ENCODE measurements around the gene AGBL4. TPM values are rescaled to one million over a fixed set of nuclear protein-coding genes. Genes with fewer than 3 reads are reported as not detected.

The AGBL4 gene
- polyA plus RNA-seq, 4 donors: 0.10 to 0.16 TPM; not detected in 2

DNA sequence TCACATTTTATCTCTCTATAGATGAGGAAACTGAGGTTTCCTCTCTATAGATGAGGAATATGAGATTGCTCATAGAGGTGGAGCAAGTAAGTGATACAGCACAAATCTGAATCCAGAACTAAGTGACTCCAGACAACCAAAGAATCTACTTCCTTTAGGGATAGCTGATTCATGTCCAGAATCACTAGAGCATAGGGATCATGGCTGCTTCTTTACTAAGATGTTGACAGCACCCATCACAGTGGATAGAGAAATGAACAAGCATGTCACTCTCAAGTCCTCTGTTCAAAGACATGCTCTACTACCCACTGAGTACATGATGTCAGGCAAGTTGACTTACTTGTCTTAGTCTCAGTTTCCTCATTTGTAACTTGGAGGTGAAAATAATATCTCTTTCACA, 1435.7 kb downstream of the AGBL4 start:
- Histone ChIP-seq H3K4me3 (ENCODE audit: low read depth in 1 of 3, low read length in 3 of 3) (no peak overlapping the region), H3K27ac (ENCODE audit: low read depth in 1 of 3, low read length in 2 of 3) (no peak overlapping the region), H3K27me3 (ENCODE audit: control insufficient read depth in 3 of 3, insufficient read depth in 3 of 3, low read length in 3 of 3) (peaks cover 0 to 3% (median 0%) of the 10 kb centered on the region in 3 donors), H3K9me3 (ENCODE audit: control insufficient read depth in 2 of 2, insufficient read depth in 1 of 2, low read depth in 1 of 2, low read length in 1 of 2) (no peaks in the 10 kb centered on the region), H3K4me1 (ENCODE audit: control insufficient read depth in 3 of 3, insufficient read depth in 2 of 3, low read depth in 1 of 3, low read length in 2 of 3) (no peaks in the 10 kb centered on the region), H3K36me3 (ENCODE audit: control insufficient read depth in 3 of 3, insufficient read depth in 2 of 3, low read depth in 1 of 3, low read length in 3 of 3) (no peaks in the 10 kb centered on the region)
- FAIRE-seq (no peak), DNase-seq (no peak)

DNA sequence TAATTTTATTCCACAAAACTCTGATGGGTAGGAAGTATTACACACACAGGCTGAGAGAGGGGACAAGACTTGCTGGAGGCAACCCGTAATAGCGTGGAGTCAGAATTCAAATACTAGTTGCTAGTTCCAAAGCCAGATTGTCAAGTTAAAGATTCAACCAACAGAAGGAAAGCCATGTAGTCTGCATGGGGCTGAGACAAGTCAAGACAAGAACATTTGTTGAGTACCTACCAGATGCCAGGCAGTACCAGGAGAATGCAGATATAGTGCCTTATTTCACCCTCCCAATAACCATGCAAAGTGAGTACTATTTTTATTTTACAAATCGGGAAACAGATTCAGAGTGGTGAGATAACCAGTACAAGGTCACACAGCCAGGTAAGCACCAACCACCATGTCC, 1441.3 kb downstream of the AGBL4 start:
- Histone ChIP-seq H3K4me3 (ENCODE audit: low read depth in 1 of 3, low read length in 3 of 3) (no peak overlapping the region), H3K36me3 (ENCODE audit: control insufficient read depth in 3 of 3, insufficient read depth in 2 of 3, low read depth in 1 of 3, low read length in 3 of 3) (no peaks in the 10 kb centered on the region), H3K27me3 (ENCODE audit: control insufficient read depth in 3 of 3, insufficient read depth in 3 of 3, low read length in 3 of 3) (peaks cover 0 to 3% (median 0%) of the 10 kb centered on the region in 3 donors), H3K27ac (ENCODE audit: low read depth in 1 of 3, low read length in 2 of 3) (no peak overlapping the region), H3K9me3 (ENCODE audit: control insufficient read depth in 2 of 2, insufficient read depth in 1 of 2, low read depth in 1 of 2, low read length in 1 of 2) (no peaks in the 10 kb centered on the region), H3K4me1 (ENCODE audit: control insufficient read depth in 3 of 3, insufficient read depth in 2 of 3, low read depth in 1 of 3, low read length in 2 of 3) (peaks cover 0 to 4% (median 0%) of the 10 kb centered on the region in 3 donors)
- FAIRE-seq: no peak
- DNase-seq: no peak
- WGBS, 3 donors: 88 to 92% (median 90%) methylated on average over 3 of the region's 3 CpGs

DNA sequence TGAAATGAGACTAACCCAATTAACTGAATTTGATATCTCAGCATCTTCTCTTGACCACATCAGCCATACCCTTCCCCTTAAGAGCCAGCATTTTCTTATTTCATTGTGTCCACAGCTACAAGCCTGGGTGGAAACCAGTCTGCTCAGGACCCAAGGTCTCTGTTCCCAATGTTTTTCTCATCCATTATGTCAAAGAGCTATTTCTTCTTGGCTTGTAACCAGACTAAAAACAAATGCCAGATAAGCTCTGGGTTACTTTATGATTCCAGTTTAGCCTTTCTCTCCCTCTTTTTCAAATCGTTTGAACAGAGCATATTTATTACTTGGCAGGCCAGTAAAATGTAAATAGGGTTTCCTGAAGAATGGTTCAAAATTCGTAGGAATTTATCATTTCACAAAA, 1442.5 kb downstream of the AGBL4 start:
- 7 to 12% (median 11%) methylated on average over 2 of the region's 2 CpGs for WGBS, 3 donors
- Histone ChIP-seq H3K36me3 (ENCODE audit: control insufficient read depth in 3 of 3, insufficient read depth in 2 of 3, low read depth in 1 of 3, low read length in 3 of 3) (no peaks in the 10 kb centered on the region), H3K27me3 (ENCODE audit: control insufficient read depth in 3 of 3, insufficient read depth in 3 of 3, low read length in 3 of 3) (no peaks in the 10 kb centered on the region), H3K4me1 (ENCODE audit: control insufficient read depth in 3 of 3, insufficient read depth in 2 of 3, low read depth in 1 of 3, low read length in 2 of 3) (peaks cover 0 to 4% (median 0%) of the 10 kb centered on the region in 3 donors), H3K4me3 (ENCODE audit: low read depth in 1 of 3, low read length in 3 of 3) (no peak overlapping the region), H3K9me3 (ENCODE audit: control insufficient read depth in 2 of 2, insufficient read depth in 1 of 2, low read depth in 1 of 2, low read length in 1 of 2) (no peaks in the 10 kb centered on the region), H3K27ac (ENCODE audit: low read depth in 1 of 3, low read length in 2 of 3) (no peak overlapping the region)
- DNase-seq (no peak), FAIRE-seq (no peak)

DNA sequence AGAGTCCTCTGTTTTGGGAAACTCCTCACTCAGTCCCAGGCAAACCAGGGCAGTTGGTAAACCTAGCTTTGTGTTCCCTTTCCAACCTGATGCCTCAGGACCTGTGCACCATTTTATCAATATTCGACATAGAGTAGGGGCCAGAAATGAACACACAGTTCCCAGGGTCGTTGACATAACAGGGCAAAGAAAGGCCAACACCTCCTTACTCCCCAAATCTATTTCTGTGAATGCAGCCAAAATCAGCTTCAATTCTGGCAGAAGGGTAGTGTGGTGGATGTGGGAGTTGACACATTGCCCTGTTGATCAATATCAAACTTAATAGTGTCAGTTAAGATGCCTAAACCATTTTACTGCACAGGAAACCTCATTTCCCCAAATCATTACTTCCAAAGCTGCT, 1447.2 kb downstream of the AGBL4 start:
- no peak overlapping the region for H3K27ac ChIP-seq (ENCODE audit: low read depth in 1 of 3, low read length in 2 of 3)
- H3K27me3 ChIP-seq (ENCODE audit: control insufficient read depth in 3 of 3, insufficient read depth in 3 of 3, low read length in 3 of 3): peaks cover 0 to 2% (median 0%) of the 10 kb centered on the region in 3 donors
- 53 to 70% (median 56%) methylated on average over 2 of the region's 2 CpGs for WGBS, 3 donors
- H3K36me3 ChIP-seq (ENCODE audit: control insufficient read depth in 3 of 3, insufficient read depth in 2 of 3, low read depth in 1 of 3, low read length in 3 of 3): no peaks in the 10 kb centered on the region
- H3K4me1 ChIP-seq (ENCODE audit: control insufficient read depth in 3 of 3, insufficient read depth in 2 of 3, low read depth in 1 of 3, low read length in 2 of 3): peaks cover 0 to under 1% (median 0%) of the 10 kb centered on the region in 3 donors
- H3K4me3 ChIP-seq (ENCODE audit: low read depth in 1 of 3, low read length in 3 of 3): no peak overlapping the region
- DNase-seq (no peak), FAIRE-seq (no peak)
- no peaks in the 10 kb centered on the region for H3K9me3 ChIP-seq (ENCODE audit: control insufficient read depth in 2 of 2, insufficient read depth in 1 of 2, low read depth in 1 of 2, low read length in 1 of 2)

DNA sequence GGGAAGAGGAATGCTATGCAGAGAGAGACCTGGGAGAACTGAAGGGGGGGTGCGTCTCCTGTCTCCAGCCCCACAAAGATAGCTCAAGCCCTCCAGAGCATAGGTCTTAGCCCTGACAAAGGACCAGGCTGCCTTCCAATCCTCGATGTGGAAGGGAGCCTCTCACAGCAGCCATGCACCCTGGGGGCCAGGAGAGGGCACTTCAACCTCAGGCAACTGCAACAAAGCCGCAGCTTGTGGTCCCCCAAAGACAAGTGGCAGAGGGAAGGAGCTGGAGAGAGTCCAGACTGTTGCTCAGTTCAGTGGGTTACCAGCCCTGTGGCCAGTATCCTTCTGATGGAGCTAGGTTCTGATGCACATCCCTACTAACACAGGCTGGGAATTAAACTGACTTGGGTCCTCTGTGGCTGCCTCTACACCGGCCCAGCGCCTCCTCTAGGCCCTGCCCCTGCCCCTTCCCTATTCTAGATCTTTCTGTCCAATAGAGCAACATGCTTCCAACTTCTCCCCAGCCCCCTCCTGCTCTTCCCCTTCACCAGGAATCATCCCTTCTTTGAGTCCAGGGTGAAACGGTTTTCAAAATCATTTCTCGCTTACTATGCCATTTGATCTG, 1451.0 kb downstream of the AGBL4 start:
- Histone ChIP-seq H3K4me1 (ENCODE audit: control insufficient read depth in 3 of 3, insufficient read depth in 2 of 3, low read depth in 1 of 3, low read length in 2 of 3) (no peaks in the 10 kb centered on the region), H3K9me3 (ENCODE audit: control insufficient read depth in 2 of 2, insufficient read depth in 1 of 2, low read depth in 1 of 2, low read length in 1 of 2) (no peaks in the 10 kb centered on the region), H3K4me3 (ENCODE audit: low read depth in 1 of 3, low read length in 3 of 3) (no peak overlapping the region), H3K27me3 (ENCODE audit: control insufficient read depth in 3 of 3, insufficient read depth in 3 of 3, low read length in 3 of 3) (peaks cover 0 to 2% (median 0%) of the 10 kb centered on the region in 3 donors), H3K27ac (ENCODE audit: low read depth in 1 of 3, low read length in 2 of 3) (no peak overlapping the region), H3K36me3 (ENCODE audit: control insufficient read depth in 3 of 3, insufficient read depth in 2 of 3, low read depth in 1 of 3, low read length in 3 of 3) (no peaks in the 10 kb centered on the region)
- DNase-seq: peak; percentile 18 to 61
- WGBS, 3 donors: 48 to 51% (median 51%) methylated on average over 7 of the region's 7 CpGs
- FAIRE-seq: no peak

DNA sequence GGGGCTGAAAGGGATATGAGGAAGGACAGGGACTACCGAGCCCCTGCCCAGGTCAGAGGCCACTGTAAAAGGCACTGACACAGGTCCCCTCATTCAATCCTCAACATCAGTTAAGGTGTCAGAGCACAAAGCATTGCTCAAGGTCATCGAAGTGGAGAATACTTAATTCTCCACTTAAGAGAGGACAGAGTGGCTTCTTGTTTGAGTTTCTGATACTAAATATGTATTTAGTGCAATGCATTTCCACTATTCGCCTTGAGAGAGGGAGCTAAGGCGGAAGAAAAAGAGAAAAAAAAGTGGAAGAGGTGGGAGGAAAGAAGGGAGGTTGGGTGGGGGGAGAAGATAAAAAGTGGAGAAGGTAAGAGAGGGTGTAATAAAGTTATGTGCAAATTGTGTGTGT, 1451.6 kb downstream of the AGBL4 start:
- 75 to 86% (median 76%) methylated on average over 4 of the region's 4 CpGs for WGBS, 3 donors
- H3K36me3 ChIP-seq (ENCODE audit: control insufficient read depth in 3 of 3, insufficient read depth in 2 of 3, low read depth in 1 of 3, low read length in 3 of 3): no peaks in the 10 kb centered on the region
- H3K4me1 ChIP-seq (ENCODE audit: control insufficient read depth in 3 of 3, insufficient read depth in 2 of 3, low read depth in 1 of 3, low read length in 2 of 3): no peaks in the 10 kb centered on the region
- no peak for DNase-seq
- no peak overlapping the region for H3K27ac ChIP-seq (ENCODE audit: low read depth in 1 of 3, low read length in 2 of 3)
- H3K27me3 ChIP-seq (ENCODE audit: control insufficient read depth in 3 of 3, insufficient read depth in 3 of 3, low read length in 3 of 3): peaks cover 0 to 2% (median 0%) of the 10 kb centered on the region in 3 donors
- H3K4me3 ChIP-seq (ENCODE audit: low read depth in 1 of 3, low read length in 3 of 3): no peak overlapping the region
- no peak for FAIRE-seq
- H3K9me3 ChIP-seq (ENCODE audit: control insufficient read depth in 2 of 2, insufficient read depth in 1 of 2, low read depth in 1 of 2, low read length in 1 of 2): no peaks in the 10 kb centered on the region

DNA sequence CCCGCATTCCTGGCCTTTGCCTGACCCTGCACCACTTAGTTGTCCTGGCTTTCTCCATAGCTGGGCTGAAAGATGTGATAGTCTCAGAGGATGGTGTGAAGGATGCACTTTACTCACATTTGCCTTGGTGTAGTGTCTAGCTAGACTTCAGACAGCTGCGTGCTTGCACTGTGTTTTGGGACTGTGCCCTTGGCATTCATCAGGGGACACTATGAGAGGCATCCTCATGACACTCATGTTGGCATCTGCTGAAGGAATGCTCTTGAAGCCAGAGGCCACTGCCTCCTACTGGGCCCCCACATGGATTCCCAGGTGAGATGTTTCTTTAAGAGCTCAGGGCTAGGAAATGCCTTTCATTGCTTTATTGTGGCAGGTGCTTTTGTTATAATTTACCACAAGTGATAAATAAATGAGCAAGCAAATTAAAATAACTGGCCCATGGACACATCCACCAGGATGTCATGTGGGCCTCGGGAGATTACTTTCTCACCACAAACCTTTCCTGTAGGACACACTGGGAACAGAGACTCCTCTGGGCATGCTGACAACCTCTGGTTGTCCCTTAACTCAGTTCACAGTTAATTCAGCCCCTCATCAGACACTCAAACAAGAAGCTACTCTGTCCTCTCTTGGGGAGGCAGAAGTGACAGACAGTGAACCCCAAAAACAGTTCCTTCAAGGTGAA, 1452.3 kb downstream of the AGBL4 start:
- Histone ChIP-seq H3K4me1 (ENCODE audit: control insufficient read depth in 3 of 3, insufficient read depth in 2 of 3, low read depth in 1 of 3, low read length in 2 of 3) (no peaks in the 10 kb centered on the region), H3K36me3 (ENCODE audit: control insufficient read depth in 3 of 3, insufficient read depth in 2 of 3, low read depth in 1 of 3, low read length in 3 of 3) (no peaks in the 10 kb centered on the region), H3K27ac (ENCODE audit: low read depth in 1 of 3, low read length in 2 of 3) (no peak overlapping the region), H3K27me3 (ENCODE audit: control insufficient read depth in 3 of 3, insufficient read depth in 3 of 3, low read length in 3 of 3) (peaks cover 0 to 2% (median 0%) of the 10 kb centered on the region in 3 donors), H3K9me3 (ENCODE audit: control insufficient read depth in 2 of 2, insufficient read depth in 1 of 2, low read depth in 1 of 2, low read length in 1 of 2) (no peaks in the 10 kb centered on the region), H3K4me3 (ENCODE audit: low read depth in 1 of 3, low read length in 3 of 3) (no peak overlapping the region)
- no peak for DNase-seq
- 41 to 56% (median 54%) methylated on average over 3 of the region's 3 CpGs for WGBS, 3 donors
- FAIRE-seq: no peak

DNA sequence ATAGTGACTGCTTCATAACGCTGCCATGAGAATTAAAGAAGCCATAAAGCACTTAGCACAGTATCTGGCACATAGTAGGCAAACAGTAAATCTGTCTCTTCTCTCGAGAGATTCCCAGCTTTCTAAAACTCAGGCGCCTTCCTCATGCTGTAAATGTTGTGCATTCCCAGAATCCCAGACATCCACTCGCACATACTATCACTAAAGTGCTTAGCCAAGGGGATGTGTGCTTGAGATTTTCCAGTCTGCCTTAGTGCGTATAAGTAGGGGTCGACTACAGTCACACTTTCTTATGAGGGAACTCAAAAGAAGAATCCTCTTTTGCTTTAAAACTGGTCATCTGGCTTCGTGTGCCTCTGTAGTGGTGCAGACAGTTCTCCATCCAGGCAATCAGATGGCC, 1453.2 kb downstream of the AGBL4 start:
- Histone ChIP-seq H3K27me3 (ENCODE audit: control insufficient read depth in 3 of 3, insufficient read depth in 3 of 3, low read length in 3 of 3) (peaks cover 0 to under 1% (median 0%) of the 10 kb centered on the region in 3 donors), H3K4me1 (ENCODE audit: control insufficient read depth in 3 of 3, insufficient read depth in 2 of 3, low read depth in 1 of 3, low read length in 2 of 3) (no peaks in the 10 kb centered on the region), H3K9me3 (ENCODE audit: control insufficient read depth in 2 of 2, insufficient read depth in 1 of 2, low read depth in 1 of 2, low read length in 1 of 2) (no peaks in the 10 kb centered on the region), H3K36me3 (ENCODE audit: control insufficient read depth in 3 of 3, insufficient read depth in 2 of 3, low read depth in 1 of 3, low read length in 3 of 3) (no peaks in the 10 kb centered on the region), H3K4me3 (ENCODE audit: low read depth in 1 of 3, low read length in 3 of 3) (no peak overlapping the region), H3K27ac (ENCODE audit: low read depth in 1 of 3, low read length in 2 of 3) (no peak overlapping the region)
- WGBS, 3 donors: 61 to 68% (median 67%) methylated on average over 7 of the region's 7 CpGs
- no peak for FAIRE-seq
- DNase-seq: no peak
